IPS-20b (cell line): Measurements from ENCODE around the gene RAB20.

Source experiments
- H3K27ac ChIP-seq: one replicate; pipeline ENCODE4 v1.5.1; 2013; ENCODE audit warnings: low read length
- H3K27me3 ChIP-seq: 2 replicates; pipeline ENCODE4 v1.6.1; 2013; ENCODE audit warnings: mild to moderate bottlenecking, low read length, inconsistent platforms; ENCODE audit not compliant: insufficient read depth
- H3K36me3 ChIP-seq: 2 replicates; pipeline ENCODE4 v1.6.1; 2013; ENCODE audit warnings: low read depth, mild to moderate bottlenecking, inconsistent platforms, low read length, moderate library complexity; ENCODE audit not compliant: insufficient read depth
- H3K4me1 ChIP-seq: 2 replicates; pipeline ENCODE4 v1.6.1; 2013; ENCODE audit warnings: mild to moderate bottlenecking, control low read depth, inconsistent platforms, low read length, moderate library complexity; ENCODE audit not compliant: insufficient read depth
- H3K4me3 ChIP-seq: 2 replicates; pipeline ENCODE4 v1.5.1; 2013; ENCODE audit warnings: mild to moderate bottlenecking, low read length, inconsistent platforms
- H3K9ac ChIP-seq: 2 replicates; pipeline ENCODE4 v1.6.1; 2013; ENCODE audit warnings: low read depth, mild to moderate bottlenecking, inconsistent platforms, low read length, moderate library complexity
- H3K9me3 ChIP-seq: 2 replicates; pipeline ENCODE4 v1.6.1; 2013; ENCODE audit warnings: mild to moderate bottlenecking, low read depth, low read length, inconsistent platforms; ENCODE audit not compliant: insufficient read depth

RAB20 gene

DNA sequence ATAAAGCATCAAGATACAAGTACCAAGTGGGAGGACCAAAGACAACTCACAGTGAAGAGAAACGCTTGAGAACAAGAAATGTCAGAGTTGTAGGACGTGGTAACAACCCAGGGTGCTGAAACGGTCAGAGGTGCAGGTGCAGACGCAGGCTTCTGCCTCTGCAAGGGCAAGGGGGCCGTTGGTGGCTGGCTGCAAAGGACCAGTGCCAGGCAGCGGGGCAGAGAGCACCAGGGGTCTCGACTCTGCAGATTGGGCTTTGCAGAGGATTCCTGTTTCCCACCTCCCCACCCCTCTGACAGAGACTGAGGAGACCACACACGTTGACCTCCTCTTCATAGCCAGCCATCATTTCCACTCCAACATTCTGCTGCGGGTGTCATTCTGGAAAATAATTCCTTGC, 38.3 kb downstream of the RAB20 start:
- Histone ChIP-seq H3K36me3 (peaks cover 8% of the 10 kb centered on the region; the same call in 1 of the 2 replicates), H3K9ac (no peak overlapping the region), H3K27me3 (no peaks in the 10 kb centered on the region), H3K27ac (no peak overlapping the region), H3K4me3 (no peak overlapping the region), H3K4me1 (0 out of 2 replicates have a peak, but pooled peaks cover 2% of the 10 kb centered on the region), H3K9me3 (no peaks in the 10 kb centered on the region)

DNA sequence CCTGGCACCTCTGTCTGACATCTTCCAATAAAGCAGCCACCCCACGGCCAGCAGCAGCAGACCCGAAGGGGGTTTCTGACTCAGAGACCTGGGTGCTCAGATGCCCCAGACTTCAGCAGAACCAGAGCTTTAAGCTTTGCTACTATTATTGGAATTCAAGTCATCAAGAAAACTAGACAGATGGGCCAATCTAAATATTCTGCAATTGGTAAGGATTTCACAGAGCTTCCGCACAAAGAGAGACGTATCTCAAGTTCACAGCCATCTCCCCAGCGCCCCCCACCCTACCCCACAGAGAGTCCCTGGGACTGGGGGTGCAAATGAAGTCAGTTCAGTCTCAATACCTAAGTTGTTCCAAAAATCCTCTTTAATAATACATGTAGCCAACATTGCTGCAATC, 38.8 kb downstream of the RAB20 start:
- no peak overlapping the region for H3K4me3 ChIP-seq
- 0 out of 2 replicates have a peak, but pooled peaks cover 2% of the 10 kb centered on the region for H3K4me1 ChIP-seq
- no peaks in the 10 kb centered on the region for H3K27me3 ChIP-seq
- no peaks in the 10 kb centered on the region for H3K9me3 ChIP-seq
- no peak overlapping the region for H3K9ac ChIP-seq
- no peak overlapping the region for H3K27ac ChIP-seq
- peaks cover 8% of the 10 kb centered on the region; the same call in 1 of the 2 replicates for H3K36me3 ChIP-seq

GRCh38 chr13:110521946-110522345, 39.6 kb downstream of the RAB20 start:
- H3K4me1 ChIP-seq = no peaks in the 10 kb centered on the region
- H3K27ac ChIP-seq = no peak overlapping the region
- H3K4me3 ChIP-seq = no peak overlapping the region
- H3K9me3 ChIP-seq = no peaks in the 10 kb centered on the region
- H3K9ac ChIP-seq = no peak overlapping the region
- H3K27me3 ChIP-seq = no peaks in the 10 kb centered on the region
- H3K36me3 ChIP-seq = peaks cover 8% of the 10 kb centered on the region; the same call in 1 of the 2 replicates

DNA sequence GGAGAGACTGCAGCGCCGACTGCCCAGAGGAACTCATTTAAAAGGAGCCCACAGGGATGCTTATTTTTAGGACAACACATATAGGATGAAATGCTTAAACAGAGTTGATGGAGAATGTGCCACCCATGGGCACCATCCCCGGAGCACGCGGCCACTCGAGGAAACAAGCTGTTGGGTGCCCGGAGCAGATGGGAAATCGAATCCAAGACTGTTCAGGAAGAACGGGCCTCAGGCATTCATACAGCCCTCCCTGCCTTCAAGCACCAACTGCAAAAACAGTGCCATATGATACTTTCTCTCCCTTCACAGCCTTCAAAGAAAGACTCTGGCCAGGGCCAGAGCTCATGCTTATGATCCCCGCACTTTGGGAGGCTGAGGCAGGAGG, 40.2 kb downstream of the RAB20 start:
- H3K9me3 ChIP-seq = no peaks in the 10 kb centered on the region
- H3K4me1 ChIP-seq = no peaks in the 10 kb centered on the region
- H3K27ac ChIP-seq = no peak overlapping the region

GRCh38 chr13:110520431-110521295, 40.9 kb downstream of the RAB20 start:
- Histone ChIP-seq H3K27me3 (no peaks in the 10 kb centered on the region), H3K9me3 (no peaks in the 10 kb centered on the region), H3K4me1 (no peaks in the 10 kb centered on the region), H3K9ac (no peak overlapping the region), H3K27ac (no peak overlapping the region), H3K4me3 (no peak overlapping the region), H3K36me3 (peaks cover 8% of the 10 kb centered on the region; the same call in 1 of the 2 replicates)

More for the DNA sequence above, 40.2 kb downstream of the RAB20 start:
- no peak overlapping the region for H3K9ac ChIP-seq
- H3K36me3 ChIP-seq = peaks cover 8% of the 10 kb centered on the region; the same call in 1 of the 2 replicates
- H3K27me3 ChIP-seq = no peaks in the 10 kb centered on the region
- H3K4me3 ChIP-seq = no peak overlapping the region

DNA sequence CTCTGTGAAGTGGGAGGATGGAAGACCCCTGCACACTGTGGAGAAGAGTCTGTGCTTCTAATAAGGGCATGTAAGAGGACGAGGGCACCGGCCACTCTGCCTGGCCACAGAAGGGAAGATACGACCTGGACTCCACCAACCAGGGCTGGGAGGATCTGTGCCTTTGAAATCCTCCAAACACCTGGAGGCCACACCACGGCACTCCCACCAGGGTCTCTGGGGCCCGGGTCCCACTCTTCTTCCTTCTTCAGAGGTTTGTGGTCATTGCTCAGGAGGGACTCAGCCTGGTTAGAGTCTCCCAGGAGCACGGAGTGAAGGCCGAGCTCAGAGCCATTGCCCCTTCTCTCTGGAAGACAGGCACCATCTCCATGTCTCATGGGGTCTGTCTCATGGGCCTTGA, 42.0 kb downstream of the RAB20 start:
- Histone ChIP-seq H3K9ac (no peak overlapping the region), H3K9me3 (no peaks in the 10 kb centered on the region), H3K36me3 (peaks cover 8% of the 10 kb centered on the region; the same call in 1 of the 2 replicates), H3K27ac (no peak overlapping the region), H3K4me3 (no peak overlapping the region), H3K4me1 (no peaks in the 10 kb centered on the region), H3K27me3 (no peaks in the 10 kb centered on the region)

DNA sequence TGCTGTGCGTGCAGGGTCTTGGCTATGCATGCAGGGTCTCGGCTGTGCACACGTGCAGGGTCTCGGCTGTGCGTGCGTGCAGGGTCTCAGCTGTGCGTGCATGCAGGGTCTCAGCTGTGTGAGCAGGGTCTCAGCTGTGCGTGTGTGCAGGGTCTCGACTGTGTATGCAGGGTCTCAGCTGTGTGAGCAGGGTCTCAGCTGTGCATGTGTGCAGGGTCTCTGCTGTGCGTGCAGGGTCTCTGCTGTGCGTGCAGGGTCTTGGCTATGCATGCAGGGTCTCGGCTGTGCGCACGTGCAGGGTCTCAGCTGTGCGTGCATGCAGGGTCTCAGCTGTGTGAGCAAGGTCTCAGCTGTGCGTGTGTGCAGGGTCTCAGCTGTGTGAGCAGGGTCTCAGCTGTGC, 42.5 kb downstream of the RAB20 start:
- Histone ChIP-seq H3K27ac (no peak overlapping the region), H3K9me3 (no peaks in the 10 kb centered on the region), H3K36me3 (peaks cover 8% of the 10 kb centered on the region; the same call in 1 of the 2 replicates), H3K9ac (no peak overlapping the region), H3K27me3 (no peaks in the 10 kb centered on the region), H3K4me3 (no peak overlapping the region), H3K4me1 (no peaks in the 10 kb centered on the region)

GRCh38 chr13:110518571-110518970, 43.0 kb downstream of the RAB20 start:
- Histone ChIP-seq H3K4me1 (no peaks in the 10 kb centered on the region), H3K9me3 (no peaks in the 10 kb centered on the region), H3K9ac (no peak overlapping the region)

DNA sequence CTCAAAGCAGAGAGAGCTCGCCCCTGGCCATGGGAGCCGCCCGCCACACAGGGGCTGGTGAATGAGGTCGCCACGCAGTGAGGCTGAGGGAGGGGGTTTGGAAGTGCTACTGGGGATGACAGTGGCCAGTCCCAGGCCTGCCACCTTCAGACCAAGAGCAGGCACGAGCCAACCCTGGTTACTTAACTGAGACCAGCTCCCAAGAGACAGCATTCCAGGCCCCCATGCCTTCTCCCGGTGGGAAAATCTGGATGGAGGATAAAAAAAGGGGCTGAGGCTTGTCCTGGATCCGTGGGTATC, 43.3 kb downstream of the RAB20 start:
- Histone ChIP-seq H3K9me3 (no peaks in the 10 kb centered on the region), H3K4me1 (no peaks in the 10 kb centered on the region), H3K4me3 (no peak overlapping the region), H3K27me3 (no peaks in the 10 kb centered on the region), H3K9ac (no peak overlapping the region), H3K36me3 (peaks cover 4% of the 10 kb centered on the region), H3K27ac (no peak overlapping the region)

More at GRCh38 chr13:110518571-110518970, 43.0 kb downstream of the RAB20 start:
- H3K27me3 ChIP-seq = no peaks in the 10 kb centered on the region
- H3K4me3 ChIP-seq = no peak overlapping the region
- H3K36me3 ChIP-seq = peaks cover 7% of the 10 kb centered on the region; the same call in 1 of the 2 replicates
- no peak overlapping the region for H3K27ac ChIP-seq

DNA sequence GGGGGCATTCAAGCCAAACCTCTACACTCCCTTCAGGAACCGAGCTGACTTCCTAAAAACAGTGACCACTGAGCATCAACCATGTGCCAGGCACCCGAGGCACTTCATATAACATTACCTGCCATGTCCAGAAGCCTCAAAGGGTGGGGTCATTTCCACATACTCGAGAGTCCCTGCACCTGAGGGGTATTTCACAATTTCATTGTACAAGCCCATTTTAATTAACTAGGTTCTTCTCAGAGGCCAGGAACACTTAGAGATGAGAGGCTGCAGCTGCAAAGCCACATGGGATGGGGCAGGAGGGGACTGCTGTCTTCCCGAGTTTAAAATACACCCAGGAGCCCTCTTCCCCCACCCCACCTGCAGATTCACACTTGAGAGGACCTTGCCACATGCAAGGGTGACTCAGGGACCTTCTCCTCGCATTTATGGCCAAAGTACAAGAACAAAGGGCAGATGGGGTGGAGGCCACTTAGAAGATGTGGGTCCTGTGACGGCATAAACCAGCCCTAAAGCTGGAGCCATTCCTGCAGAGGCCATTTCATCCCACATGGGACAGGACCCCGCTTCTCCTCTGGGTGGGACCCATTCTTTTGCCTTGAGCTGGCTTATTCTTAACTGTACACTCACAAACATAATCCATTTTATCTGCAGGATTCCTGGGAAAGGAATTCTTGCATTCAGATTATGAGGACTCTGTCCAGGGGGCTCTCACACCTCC, 43.9 kb downstream of the RAB20 start:
- Histone ChIP-seq H3K9me3 (no peaks in the 10 kb centered on the region), H3K4me3 (no peak overlapping the region), H3K27ac (no peak overlapping the region), H3K27me3 (no peaks in the 10 kb centered on the region), H3K4me1 (no peaks in the 10 kb centered on the region), H3K9ac (no peak overlapping the region), H3K36me3 (peaks cover 6% of the 10 kb centered on the region)

GRCh38 chr13:110516500-110516899, 45.0 kb downstream of the RAB20 start:
- Histone ChIP-seq H3K4me3 (no peak overlapping the region), H3K9ac (no peak overlapping the region)

More at GRCh38 chr13:110516500-110516899, 45.0 kb downstream of the RAB20 start:
- Histone ChIP-seq H3K4me1 (no peaks in the 10 kb centered on the region), H3K27ac (no peak overlapping the region), H3K36me3 (peaks cover 17% of the 10 kb centered on the region), H3K27me3 (no peaks in the 10 kb centered on the region), H3K9me3 (no peaks in the 10 kb centered on the region)
